ENCODE data around the gene AJAP1.

The AJAP1 gene

DNA sequence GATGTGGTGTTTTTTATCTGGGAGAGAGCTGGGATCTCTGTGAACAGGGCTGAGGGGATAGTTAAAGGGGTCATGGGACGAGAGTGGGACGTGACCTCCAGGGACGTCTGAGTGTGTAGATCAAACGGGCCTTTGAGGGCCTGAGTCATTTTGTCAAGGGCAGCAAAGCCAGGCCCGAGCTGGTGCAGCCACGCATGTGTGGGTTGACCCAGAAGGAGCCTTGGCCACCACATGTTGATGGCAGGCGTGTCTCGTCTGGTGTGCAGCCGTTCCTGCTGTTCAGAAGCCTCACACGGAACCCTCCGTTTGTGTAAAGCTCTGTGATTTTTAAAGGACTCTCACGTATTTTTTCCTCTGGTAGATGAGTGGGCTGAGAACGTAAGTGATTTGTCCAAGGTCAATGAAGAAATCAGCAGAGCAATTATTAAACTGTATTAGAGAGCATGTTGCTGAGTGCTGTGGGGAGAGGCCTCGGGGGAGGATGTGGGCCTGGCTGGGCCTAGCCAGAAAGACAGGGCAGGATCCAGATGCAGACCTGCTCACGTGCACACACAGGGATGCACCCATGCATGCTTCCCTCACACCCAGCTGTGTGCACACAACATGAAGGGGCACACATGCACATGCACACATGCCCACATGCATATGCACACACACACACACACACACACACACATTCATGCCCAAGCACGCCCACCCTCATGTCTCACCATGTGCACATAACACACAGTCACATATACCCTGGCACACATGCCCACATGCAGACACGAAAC lies 89.8 kb downstream of the AJAP1 start:
- no peak for DNase-seq

DNA sequence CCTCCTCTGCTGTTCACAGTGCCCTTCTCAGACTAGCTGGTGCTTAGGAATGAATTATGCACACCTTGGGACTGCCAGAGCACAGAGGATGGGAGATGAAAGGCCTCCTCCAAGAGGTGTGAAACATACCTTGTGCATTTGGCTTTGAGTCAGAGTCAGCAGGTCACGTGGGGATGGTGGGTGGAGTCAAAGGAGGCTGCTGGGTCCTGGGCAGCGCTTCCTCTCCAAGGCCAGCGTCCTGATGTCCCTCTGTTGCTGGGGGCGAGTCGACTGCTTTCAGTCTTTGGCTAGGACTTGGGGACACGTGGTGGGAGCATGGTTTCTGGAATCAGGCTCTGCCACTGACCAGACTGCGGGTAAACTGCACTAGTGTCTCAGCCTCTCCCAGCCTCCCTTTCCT lies 91.2 kb downstream of the AJAP1 start:
- DNase-seq: no peak

GRCh38 chr1:4749406-4749805 lies 95.0 kb downstream of the AJAP1 start:
- DNase-seq: no peak

- DNase-seq: no peak
These were observed 95.8 kb downstream of the AJAP1 start for GRCh38 chr1:4750177-4750576.

DNA sequence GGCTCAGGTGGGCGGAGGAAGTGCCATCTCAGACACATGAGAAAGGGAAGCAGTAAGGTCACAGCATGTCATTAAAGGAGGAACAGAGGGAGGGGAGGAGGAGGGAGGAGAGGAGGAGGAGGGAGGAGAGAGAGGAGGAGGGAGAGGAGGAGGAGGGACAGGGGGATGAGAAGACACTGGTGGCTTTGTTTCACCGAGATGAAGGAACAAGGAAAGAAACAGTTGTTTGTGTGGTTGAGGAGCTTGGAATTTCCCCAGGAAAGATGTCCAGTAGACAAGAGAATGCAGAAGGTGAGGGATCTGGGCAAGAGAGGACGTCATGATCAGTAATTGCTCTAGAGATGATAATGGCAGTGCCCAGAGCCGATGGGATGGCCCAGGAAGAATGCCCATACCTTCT lies 97.7 kb downstream of the AJAP1 start:
- no peak for DNase-seq

DNA sequence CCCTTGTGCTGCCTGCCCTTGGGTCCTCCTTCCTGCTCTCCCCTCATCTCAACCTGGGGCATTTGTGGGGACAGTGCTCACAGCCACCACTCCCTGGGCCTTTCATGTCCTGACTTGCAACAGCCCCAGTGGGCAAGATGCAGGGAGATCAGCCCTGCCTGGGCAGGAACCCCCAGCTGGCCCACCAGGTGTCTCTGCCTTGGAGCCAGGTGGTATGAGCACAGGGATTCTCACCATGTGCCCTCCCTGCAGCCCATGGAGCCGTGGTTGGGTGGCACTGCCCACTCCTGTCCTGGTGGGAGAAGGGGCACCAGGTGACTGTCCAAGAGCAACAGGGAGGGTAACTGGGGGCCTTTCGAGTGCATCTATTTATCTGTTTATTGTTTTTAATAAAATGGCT lies 100.4 kb downstream of the AJAP1 start:
- DNase-seq: no peak

GRCh38 chr1:4755301-4755845 lies 101.0 kb downstream of the AJAP1 start:
- no peak for DNase-seq

GRCh38 chr1:4755864-4756504 lies 101.6 kb downstream of the AJAP1 start:
- no peak for DNase-seq

- no peak for DNase-seq
These were observed 102.6 kb downstream of the AJAP1 start for GRCh38 chr1:4756851-4757580.

GRCh38 chr1:4759671-4760070 lies 105.3 kb downstream of the AJAP1 start:
- no peak for DNase-seq

- DNase-seq: no peak
These were observed 105.7 kb downstream of the AJAP1 start for GRCh38 chr1:4760088-4760487.

DNA sequence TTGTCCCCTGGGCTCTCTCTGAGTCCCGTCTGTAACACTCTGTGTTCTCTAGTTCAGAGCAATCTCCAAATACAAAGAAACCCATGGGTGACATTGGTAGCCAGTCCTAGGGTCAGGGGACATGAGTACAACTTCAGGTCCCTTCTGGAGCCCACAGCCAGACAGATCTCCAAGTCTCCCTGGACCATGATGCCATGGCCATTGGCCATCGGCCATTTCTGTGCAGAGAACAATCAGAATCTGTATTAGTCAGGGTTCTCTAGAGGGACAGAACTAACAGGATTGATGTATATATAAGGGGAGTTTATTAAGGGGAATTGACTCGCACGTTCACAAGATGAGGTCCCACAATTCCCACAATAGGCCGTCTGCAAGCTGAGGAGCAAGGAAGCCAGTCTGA lies 106.9 kb downstream of the AJAP1 start:
- no peak for DNase-seq

DNA sequence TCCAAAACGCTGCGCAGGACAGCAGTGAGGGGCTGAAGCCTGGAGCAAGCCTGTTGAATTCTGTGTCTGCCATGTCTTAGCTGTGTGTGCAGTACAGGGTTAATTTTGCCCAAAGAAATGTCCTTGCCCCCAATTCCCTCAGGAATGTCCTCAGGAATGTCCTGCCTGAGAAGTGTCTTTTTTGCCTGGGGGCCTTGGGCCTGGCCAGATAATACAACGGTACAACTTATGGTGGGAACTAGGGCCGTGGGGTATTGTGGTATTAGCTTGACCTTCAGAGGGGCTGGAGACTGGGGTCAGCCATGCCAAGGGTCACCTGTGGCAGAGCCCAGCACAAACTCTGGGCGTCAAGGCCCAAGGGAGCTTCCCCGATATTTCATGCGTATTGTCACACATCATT lies 107.7 kb downstream of the AJAP1 start:
- DNase-seq: no peak

- DNase-seq: no peak
These were observed 112.9 kb downstream of the AJAP1 start for GRCh38 chr1:4767308-4767707.

GRCh38 chr1:4768553-4768952 lies 114.1 kb downstream of the AJAP1 start:
- no peak for DNase-seq

GRCh38 chr1:4769516-4770280 lies 115.3 kb downstream of the AJAP1 start:
- DNase-seq: no peak

- no peak for DNase-seq
These were observed 116.3 kb downstream of the AJAP1 start for GRCh38 chr1:4770713-4771112.

DNA sequence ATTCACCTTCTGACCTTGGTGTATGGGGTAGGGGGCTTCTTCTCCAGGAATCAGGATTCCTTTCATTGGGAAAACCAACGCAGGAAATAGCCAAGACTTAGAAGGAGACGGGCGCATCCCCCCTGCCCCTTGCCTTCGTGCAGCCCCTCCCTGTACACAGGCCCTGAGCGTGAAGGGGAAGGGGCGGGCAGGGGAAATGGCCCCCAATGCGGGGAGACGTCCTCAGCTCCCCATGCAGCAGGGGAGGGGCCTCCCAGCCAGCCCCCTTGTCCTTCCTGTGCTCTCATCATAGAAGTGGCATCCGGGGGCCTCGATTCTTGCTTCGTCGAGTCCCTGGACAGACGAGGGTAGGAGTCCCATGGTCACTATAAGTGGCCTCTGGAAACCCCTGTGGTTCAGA lies 116.9 kb downstream of the AJAP1 start:
- no peak for DNase-seq

- DNase-seq: no peak
These were observed 117.3 kb downstream of the AJAP1 start for GRCh38 chr1:4771721-4772120.

DNA sequence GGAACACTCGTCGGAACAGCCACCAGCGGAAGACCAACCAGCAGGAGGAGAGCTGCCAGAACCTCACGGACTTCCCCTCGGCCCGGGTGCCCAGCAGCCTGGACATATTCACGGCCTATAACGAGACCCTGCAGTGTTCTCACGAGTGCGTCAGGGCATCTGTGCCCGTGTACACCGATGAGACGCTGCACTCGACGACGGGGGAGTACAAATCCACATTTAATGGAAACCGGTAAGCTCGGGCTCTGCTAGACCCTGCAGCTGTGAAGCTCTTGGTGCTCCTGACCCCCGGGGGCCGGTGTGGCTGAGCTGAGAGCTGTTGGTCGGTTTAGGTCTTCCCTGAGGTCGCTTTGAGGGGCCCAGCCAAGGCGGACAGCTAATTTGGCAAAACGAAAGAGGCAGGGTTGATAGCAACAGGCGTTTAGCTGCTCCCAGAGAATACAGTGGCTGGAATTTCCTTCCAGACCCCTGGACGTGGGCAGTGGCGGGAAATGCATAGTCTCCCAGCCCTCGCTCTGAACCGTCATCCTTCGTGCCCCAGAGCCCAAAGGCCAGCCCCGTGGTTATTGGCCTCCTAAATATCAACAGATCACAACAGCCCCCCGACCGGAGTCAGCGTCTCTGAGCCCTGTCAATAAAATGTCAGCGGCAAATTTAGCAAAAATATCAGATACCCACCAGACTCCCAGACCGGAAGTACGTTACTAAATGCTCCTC lies 118.0 kb downstream of the AJAP1 start:
- no peak for DNase-seq

- no peak for DNase-seq
These were observed 118.8 kb downstream of the AJAP1 start for GRCh38 chr1:4773226-4773625.

DNA sequence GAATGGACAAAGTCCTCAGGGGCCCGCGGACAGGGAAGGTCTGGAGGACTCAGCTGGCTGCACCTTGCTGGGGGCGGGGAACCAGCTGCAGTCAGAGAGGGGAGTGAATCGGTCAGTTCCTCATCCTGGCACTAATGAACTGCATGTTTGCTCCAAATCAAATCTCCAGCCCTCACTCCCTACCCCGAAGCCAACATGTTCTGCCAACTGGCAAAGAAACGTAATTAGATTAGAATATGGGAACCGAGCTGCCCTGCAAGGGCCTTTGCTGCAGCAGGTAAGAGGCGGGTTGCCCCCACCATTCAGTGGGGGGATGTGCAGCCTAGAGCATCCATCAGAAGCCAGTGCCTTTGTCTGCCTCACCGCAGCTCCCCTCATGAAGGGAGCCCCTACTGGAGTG lies 121.1 kb downstream of the AJAP1 start:
- DNase-seq: no peak
